ENCODE measurements around the gene ZC2HC1B.

The ZC2HC1B gene

DNA sequence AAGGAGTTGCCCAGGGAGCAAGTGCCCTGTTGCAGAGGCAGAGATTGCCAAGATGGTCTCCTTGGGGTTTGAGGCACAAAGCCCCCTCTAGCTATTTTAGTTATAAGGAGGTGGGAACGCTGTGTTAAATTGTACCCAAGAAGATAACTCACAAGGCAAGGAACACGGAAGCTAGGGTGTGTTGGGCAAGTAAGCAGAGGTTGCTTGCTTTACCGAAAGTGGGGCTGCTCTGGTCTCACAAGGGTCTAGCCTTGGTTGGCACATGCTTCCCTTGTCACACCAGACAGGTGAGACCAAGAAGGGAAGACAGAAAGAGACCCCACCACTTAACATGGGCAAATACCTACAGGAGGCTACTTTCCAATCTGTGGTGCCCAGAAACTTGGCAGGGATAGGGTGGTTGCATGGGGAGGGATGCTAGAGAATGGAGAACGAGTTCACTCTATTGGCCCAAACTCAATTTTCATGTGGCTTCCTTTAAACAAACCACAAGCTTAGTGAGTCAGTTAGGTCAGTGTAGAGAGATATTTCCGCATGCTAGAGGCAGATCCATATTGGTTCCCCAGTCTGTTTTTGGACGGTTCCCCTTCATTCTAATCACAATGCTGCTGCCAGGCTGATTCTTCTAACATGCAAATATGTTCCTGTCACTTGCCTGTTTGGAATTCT lies 101.4 kb downstream of the ZC2HC1B start:
- no peak overlapping the region for H3K27ac ChIP-seq
- TF ChIP-seq, protein P1, sequence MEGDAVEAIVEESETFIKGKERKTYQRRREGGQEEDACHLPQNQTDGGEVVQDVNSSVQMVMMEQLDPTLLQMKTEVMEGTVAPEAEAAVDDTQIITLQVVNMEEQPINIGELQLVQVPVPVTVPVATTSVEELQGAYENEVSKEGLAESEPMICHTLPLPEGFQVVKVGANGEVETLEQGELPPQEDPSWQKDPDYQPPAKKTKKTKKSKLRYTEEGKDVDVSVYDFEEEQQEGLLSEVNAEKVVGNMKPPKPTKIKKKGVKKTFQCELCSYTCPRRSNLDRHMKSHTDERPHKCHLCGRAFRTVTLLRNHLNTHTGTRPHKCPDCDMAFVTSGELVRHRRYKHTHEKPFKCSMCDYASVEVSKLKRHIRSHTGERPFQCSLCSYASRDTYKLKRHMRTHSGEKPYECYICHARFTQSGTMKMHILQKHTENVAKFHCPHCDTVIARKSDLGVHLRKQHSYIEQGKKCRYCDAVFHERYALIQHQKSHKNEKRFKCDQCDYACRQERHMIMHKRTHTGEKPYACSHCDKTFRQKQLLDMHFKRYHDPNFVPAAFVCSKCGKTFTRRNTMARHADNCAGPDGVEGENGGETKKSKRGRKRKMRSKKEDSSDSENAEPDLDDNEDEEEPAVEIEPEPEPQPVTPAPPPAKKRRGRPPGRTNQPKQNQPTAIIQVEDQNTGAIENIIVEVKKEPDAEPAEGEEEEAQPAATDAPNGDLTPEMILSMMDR (conservative IDR thresholded peaks at IDR 0.05), result no peak
- TF ChIP-seq ZFX (IDR thresholded peaks at IDR 0.05), result no peak

DNA sequence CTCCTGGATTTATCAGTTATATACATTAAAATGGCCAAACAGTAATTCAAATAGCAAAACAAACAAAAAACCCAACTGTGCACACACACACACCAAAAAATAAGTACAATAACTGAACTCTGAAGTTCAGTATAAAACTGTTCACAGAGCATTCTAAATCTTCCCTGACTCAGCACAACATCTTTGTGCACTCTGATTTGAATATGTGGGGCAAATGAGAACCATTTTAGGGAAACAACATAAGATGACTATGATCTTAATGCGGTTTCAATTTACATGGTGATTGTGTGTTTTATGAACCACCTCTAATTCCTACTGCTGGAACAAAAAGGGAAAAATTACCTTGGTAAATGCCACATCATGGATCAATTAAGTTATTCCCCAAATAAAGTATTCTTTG lies 102.0 kb downstream of the ZC2HC1B start:
- no peak overlapping the region for H3K27ac ChIP-seq
- TF ChIP-seq, protein P1 (conservative IDR thresholded peaks at IDR 0.05), result no peak
- no peak for TF ChIP-seq ZFX (IDR thresholded peaks at IDR 0.05)

DNA sequence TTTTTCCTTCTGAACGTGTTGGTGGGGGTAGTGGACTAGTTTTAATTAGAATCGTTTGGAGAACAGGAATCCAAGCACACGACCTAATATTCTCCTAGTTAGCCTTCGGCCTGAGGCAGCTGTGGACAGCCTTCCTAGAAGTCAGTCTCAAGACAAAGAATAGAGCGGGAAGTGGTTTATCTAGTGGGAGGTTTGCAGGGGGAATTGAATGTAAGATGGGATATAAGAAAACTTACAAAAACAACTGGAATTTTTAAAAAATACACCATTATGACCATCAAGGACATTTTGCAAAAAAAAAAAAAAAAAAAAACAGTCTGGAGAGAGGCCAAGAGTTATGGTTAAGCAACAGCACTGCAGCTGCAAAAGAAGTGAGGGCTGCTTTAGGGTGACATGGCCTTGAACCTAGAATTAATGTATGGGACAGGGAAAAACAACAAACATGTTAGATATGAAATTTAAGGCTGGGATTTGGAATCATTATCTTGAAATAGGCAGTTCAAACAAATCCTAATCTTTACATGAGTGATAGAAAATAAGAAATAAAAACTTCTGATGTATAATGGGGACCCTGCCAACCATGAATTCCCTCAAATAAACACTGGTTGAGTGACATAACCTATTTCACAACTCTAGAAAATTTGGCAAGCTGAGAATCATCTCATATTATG lies 103.6 kb downstream of the ZC2HC1B start:
- TF ChIP-seq, protein P1 (conservative IDR thresholded peaks at IDR 0.05), result no peak
- TF ChIP-seq ZFX (IDR thresholded peaks at IDR 0.05), result no peak
- no peak overlapping the region for H3K27ac ChIP-seq

DNA sequence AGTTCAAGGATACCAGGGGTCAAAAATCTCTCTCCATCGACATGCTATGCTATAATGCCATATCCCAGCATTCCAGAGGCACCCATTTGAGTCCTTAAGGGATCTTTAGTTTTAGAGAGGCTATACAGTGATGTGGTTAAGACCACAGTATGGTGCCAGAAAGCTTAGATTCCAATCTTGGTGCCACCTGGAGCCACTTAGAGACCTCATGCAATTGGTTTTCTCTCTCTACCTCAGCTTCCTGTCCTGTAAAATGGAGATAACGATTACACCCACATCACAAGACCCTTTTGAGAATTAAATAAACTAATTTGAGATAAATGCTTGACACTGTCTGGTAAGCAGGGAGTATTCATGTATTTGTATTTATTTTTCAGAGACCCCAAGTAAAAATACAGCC lies 104.8 kb downstream of the ZC2HC1B start:
- TF ChIP-seq, protein P1 (conservative IDR thresholded peaks at IDR 0.05), result no peak
- no peak for TF ChIP-seq ZFX (IDR thresholded peaks at IDR 0.05)
- no peak overlapping the region for H3K27ac ChIP-seq

DNA sequence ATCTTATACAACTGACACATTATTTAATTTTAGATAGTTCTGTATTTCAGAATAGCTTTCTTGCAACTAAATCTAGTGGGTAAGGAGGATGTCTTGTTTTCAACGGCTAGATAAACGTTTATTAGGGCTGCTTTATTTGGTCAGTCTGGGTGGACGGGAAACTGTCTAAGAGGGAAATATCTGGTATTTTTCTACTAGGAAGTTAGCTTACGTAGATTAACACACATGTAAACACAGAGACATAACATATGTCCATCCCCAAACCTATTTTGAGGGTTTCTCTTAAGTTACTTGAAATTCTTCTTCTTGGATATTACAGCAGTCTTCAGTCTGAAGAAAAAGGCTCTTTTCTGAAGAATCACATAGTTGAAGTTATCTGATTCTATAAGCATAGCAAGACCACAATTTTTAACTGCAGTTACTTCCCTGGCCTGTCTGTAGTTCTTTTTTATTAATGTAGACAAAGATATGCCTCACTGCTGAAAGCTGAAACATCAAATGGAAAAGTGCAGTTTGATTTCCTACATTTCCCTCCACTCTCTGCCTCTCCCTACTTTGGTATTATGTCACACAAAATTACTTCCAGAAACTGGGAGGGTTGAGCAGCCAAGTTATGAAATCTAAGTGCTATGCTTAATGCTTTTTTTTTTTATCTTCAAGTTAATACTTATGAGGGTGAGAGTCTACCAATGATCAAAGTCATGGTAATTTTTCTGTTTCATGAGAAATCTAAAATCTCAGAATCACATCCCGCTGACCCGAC lies 106.4 kb downstream of the ZC2HC1B start:
- H3K27ac ChIP-seq, result no peak overlapping the region
- no peak for TF ChIP-seq ZFX (IDR thresholded peaks at IDR 0.05)

DNA sequence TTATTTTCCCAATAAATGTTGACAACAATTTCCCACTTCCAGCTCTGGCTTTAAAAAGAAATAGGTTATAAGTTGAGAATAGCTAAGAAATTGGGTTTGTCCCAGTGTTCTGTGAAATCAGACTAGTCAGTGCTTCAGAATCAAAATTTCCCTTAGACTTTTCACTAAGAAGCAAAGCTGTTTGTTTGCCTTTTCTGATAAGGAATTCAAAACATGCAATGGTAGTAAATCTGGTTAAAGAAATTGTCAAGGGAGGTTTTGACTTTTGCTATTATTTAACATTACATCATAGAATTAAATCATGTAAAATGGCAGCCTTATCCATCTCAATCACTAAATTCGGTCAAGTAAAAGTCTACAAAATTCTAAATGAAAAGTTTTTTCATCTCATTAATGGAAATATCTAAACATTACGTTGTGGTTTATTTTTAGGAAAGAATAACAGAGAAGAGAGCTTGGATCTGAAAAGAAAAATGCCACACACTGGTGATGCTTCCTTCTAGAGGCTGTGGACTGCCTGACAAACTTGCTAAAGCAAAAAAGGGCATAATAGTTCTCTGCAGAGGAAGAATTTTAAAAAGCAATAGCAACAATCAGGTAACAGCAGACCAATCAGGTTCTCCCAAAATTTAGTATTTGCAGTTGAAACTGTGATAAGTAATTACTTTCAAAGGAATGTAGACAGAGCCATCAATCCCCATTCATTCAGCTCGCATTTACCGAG lies 107.4 kb downstream of the ZC2HC1B start:
- TF ChIP-seq ZFX (IDR thresholded peaks at IDR 0.05), result no peak
- TF ChIP-seq, protein P1 (conservative IDR thresholded peaks at IDR 0.05), result no peak
- no peak overlapping the region for H3K27ac ChIP-seq

DNA sequence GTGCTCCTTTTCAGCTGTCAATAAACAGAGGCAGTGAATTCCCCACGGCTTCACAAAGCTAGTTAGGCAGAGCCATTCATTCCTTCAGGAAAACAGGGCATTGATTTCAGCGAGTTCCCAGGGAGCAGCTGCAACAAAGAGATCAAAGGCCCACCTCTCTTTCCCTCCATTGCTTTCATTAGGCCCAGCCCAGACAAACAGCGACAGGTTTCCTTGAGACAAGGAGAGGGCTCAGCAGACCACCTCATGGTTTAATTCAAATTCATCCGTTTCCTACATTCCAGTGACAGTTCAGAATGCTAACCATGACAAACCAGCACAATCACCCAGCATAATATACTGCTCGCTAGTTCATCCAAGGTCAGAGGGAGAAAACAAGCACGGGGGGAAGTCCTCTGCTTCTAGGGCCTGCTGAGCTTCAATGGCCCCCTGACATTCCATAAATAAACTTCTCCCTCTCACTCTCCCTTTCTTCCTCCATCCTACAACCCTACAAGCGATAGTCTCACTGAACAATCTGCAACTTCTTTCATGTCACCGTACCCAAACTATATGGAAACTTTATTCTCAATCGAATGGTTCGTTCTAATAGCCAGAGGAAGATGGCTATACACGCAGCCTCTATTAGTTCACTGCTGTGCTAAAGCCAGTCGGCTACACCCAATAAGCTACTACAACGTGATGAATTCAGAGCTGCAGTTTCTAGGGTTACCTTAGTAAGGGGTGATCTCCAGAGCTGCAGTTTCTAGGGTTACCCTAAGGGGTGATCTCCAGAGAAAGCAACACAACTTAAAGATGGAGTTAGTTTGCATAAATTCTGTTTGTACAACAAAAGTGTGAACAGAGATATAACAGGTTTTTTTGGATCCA lies 109.1 kb downstream of the ZC2HC1B start:
- TF ChIP-seq, protein P1 (conservative IDR thresholded peaks at IDR 0.05), result no peak
- TF ChIP-seq ZFX (IDR thresholded peaks at IDR 0.05), result no peak
- no peak overlapping the region for H3K27ac ChIP-seq
